Measurements from ENCODE around the gene TNFRSF11A.

Gene TNFRSF11A

DNA sequence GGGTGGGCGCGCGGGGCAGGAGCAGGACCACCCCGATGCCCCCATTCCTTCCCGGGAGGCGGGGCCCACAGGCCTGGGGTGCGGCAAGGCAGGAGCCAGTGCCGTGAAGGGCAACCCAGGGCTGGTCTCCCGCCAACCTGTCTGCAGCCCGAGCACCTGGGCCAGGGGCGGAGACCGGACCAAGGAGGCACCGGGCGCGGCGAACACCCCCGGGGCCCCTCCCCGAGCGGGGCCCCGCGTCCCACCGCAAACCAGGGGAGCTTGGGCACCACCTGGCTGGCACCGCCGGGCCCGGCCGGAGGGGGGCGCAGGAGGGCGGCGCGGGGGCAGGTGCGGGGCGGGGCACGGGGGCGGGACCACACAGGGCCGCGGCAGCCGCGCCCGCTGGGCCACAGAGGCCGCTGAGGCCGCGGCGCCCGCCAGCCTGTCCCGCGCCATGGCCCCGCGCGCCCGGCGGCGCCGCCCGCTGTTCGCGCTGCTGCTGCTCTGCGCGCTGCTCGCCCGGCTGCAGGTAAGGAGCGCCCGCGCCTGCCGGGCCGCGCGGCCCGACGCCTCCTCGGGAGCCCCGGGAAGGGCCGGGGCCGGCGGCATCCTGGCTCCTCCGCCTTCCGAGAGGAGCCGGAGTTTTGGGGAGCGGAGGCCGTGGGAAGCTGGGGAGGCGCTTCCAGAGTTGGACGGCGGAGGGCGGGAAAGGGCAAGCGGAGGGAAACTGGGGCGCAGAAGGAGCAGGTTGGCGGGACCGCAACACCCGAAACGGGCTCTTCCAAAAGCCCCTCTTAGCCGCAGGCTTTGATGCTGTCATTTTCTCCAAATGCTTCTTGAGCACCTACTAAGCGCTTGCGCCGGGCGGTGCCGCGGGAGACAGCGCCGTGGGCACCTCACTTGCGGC, at the start of gene TNFRSF11A:
Gene TNFRSF11A, plus strand, starts transcription at position 394 of the 889 bp plus-strand sequence. Its CDS starts 43 bp downstream, at position 437.
- TF ChIP-seq, protein P1, sequence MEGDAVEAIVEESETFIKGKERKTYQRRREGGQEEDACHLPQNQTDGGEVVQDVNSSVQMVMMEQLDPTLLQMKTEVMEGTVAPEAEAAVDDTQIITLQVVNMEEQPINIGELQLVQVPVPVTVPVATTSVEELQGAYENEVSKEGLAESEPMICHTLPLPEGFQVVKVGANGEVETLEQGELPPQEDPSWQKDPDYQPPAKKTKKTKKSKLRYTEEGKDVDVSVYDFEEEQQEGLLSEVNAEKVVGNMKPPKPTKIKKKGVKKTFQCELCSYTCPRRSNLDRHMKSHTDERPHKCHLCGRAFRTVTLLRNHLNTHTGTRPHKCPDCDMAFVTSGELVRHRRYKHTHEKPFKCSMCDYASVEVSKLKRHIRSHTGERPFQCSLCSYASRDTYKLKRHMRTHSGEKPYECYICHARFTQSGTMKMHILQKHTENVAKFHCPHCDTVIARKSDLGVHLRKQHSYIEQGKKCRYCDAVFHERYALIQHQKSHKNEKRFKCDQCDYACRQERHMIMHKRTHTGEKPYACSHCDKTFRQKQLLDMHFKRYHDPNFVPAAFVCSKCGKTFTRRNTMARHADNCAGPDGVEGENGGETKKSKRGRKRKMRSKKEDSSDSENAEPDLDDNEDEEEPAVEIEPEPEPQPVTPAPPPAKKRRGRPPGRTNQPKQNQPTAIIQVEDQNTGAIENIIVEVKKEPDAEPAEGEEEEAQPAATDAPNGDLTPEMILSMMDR (IDR thresholded peaks at IDR 0.05; ENCODE audit: borderline replicate concordance, insufficient read depth, low read depth, low read length), result peak; percentile 69
- peak within 1 kb of the TSS; percentile 79 for H3K4me3 ChIP-seq (ENCODE audit: low read depth, low read length)

DNA sequence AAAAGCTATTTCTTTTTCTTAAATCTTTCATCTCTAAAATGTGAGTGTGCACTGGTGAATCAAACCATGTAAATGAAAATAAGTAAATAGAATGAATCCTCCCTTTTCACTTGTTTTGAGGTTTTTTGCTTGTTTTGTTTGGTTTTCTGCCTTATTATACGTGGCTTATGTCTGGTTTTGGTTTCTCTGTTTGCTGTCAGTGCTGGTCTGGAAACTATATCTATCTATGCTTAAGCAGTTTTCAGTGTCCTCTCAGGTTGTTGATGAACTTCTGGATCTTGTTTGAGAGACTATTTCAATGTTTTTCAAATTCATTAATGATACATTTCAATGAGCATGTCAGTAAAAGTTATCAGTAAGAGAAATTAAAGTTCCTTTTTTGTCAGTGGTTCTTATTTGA, 48.1 kb upstream of the TNFRSF11A start:
- TF ChIP-seq, protein P1 (IDR thresholded peaks at IDR 0.05; ENCODE audit: borderline replicate concordance, insufficient read depth, low read depth, low read length), result no peak

DNA sequence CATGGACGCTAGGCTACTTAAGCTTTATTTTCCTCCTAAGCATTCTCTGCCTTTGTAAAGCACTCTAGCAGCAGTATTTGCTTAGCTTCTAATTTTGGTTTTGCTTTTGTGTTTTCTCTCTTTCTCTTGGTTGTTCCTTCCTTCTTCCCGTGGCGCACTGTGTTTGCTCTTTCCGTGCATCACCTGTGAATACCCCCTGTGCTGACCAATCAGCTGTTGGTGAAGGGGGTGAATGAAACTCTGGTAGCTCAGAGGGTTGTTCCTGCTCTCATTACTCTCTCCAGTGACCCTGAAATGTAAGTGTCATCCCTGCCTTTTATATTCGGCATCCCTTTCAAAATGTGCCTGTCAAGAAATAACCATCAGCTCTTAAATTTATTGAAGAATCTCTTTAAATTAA, 45.5 kb upstream of the TNFRSF11A start:
- H3K4me3 ChIP-seq (ENCODE audit: low read depth, low read length), result no peak overlapping the region
- TF ChIP-seq, protein P1 (IDR thresholded peaks at IDR 0.05; ENCODE audit: borderline replicate concordance, insufficient read depth, low read depth, low read length), result no peak

More for the DNA sequence above, 48.1 kb upstream of the TNFRSF11A start:
- H3K4me3 ChIP-seq (ENCODE audit: low read depth, low read length), result no peak overlapping the region

DNA sequence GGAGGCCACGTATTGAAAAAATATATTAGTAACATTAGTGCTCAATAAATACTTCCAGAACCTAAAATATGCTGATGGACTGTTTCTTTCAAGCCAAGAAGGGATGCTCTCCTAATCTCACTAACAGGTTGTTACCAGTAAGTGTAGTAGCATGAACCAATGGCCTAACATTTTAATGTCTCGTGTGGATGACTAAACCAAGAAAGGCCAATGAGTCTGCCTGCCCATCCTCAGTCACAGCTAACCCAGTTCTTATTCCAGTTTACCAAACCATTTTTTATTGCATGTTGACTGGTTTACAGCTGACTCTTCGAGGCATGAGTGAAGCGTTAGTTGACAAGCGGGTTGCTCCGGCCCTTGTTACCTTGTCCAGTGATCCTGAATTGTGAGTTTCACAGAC, 45.1 kb upstream of the TNFRSF11A start:
- H3K4me3 ChIP-seq (ENCODE audit: low read depth, low read length), result no peak overlapping the region
- TF ChIP-seq, protein P1 (IDR thresholded peaks at IDR 0.05; ENCODE audit: borderline replicate concordance, insufficient read depth, low read depth, low read length), result no peak

DNA sequence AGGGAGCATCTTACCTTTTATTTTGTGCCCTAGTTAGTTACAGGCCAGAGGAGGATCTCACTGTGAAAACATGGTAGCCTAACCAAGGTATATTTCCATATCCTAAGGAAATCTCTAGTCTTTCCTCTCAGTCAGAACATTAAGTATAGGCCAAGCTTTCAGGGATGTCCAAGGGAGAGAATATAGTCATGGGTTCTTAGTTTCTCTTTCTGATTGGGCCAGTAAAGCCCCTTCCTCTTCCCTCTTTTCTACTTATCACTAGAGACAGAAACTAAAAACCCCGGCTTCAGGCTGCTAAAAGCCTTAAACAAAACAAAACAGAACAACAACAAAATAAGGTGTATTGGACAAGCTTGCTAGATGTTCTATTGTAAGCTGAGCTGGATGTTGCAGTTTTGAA, 44.3 kb upstream of the TNFRSF11A start:
- H3K4me3 ChIP-seq (ENCODE audit: low read depth, low read length), result no peak overlapping the region
- TF ChIP-seq, protein P1 (IDR thresholded peaks at IDR 0.05; ENCODE audit: borderline replicate concordance, insufficient read depth, low read depth, low read length), result no peak

DNA sequence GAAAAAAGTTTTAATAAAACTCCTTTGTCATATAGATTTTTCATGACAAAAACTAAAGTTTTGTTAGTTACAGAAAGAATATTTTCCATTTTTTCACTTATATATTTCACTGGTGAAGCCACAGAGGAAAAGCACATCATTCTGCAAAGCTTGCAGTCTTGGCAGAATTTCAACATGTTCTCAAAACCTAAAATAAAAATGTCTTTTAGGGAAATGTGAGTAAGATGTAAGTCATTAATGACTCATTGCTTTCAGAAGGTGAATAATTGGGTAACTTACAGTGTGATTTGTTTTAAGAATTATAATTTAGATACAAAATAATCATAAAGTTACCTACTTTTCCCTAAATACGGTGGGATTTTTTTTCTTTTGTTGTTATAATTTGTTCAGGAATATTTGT, 43.4 kb upstream of the TNFRSF11A start:
- TF ChIP-seq, protein P1 (IDR thresholded peaks at IDR 0.05; ENCODE audit: borderline replicate concordance, insufficient read depth, low read depth, low read length), result no peak
- no peak overlapping the region for H3K4me3 ChIP-seq (ENCODE audit: low read depth, low read length)

DNA sequence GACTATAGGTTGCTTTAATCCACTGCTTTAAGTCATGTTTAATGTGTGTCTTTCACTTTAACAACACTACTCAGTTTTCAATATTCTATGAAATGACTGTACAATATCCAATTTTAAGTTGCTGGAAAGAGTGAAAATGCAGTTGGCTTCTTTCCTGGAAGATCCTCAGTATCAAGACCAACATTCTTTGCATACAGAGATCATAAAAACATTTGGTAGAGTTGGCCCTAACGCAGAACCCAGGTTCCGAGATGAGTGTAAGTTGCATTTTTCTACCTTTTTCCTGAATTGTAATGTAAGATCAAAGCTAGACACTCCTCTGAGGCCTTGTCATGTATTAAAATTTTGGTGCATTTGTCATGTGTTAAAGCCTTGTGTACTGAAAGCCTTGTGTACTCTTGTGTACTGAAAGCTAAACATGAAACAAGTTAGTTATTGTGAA, 42.9 kb upstream of the TNFRSF11A start:
- TF ChIP-seq, protein P1 (IDR thresholded peaks at IDR 0.05; ENCODE audit: borderline replicate concordance, insufficient read depth, low read depth, low read length), result no peak
- no peak overlapping the region for H3K4me3 ChIP-seq (ENCODE audit: low read depth, low read length)
